OCI-LY1 (cell line): ENCODE data around the gene ADGB.

Source experiments
- H2AFZ ChIP-seq: fragments of 200-600 bp; sonication (generic), shearing (Covaris generic); 2 replicates; pipeline ENCODE4 v1.6.0; 2014; ENCODE audit warnings: antibody characterized with exemption, mild to moderate bottlenecking, low read length
- H3F3A ChIP-seq: fragments of 200-600 bp; sonication (generic), shearing (Covaris generic); 2 replicates; pipeline ENCODE4 v1.6.0; 2014; ENCODE audit warnings: mild to moderate bottlenecking, antibody characterized with exemption, low read length, moderate library complexity; ENCODE audit not compliant: insufficient read depth
- H3K27ac ChIP-seq: fragments of 200-600 bp; sonication (generic); 2 replicates; pipeline ENCODE4 v1.5.1; 2014; ENCODE audit warnings: low read length, mixed run types, mild to moderate bottlenecking, low read depth; ENCODE audit not compliant: poor library complexity, severe bottlenecking
- H3K27me3 ChIP-seq: fragments of 200-600 bp; sonication (generic); 2 replicates; pipeline ENCODE4 v1.6.0; 2014; ENCODE audit warnings: antibody characterized with exemption, mild to moderate bottlenecking, low read length, moderate library complexity; ENCODE audit not compliant: insufficient read depth
- H3K36me3 ChIP-seq: fragments of 200-600 bp; sonication (generic); 2 replicates; pipeline ENCODE4 v1.6.1; 2014; ENCODE audit warnings: mild to moderate bottlenecking, antibody characterized with exemption, low read length, moderate library complexity, mixed read lengths; ENCODE audit not compliant: insufficient read depth
- H3K4me1 ChIP-seq: fragments of 200-600 bp; sonication (generic); 2 replicates; pipeline ENCODE4 v1.5.1; 2014; ENCODE audit warnings: mild to moderate bottlenecking, low read length, moderate library complexity; ENCODE audit not compliant: insufficient read depth, severe bottlenecking
- H3K4me2 ChIP-seq: fragments of 200-600 bp; sonication (generic), shearing (Covaris generic); 2 replicates; pipeline ENCODE4 v1.6.1; 2014; ENCODE audit warnings: low read length
- H3K4me3 ChIP-seq: fragments of 200-600 bp; sonication (generic); 2 replicates; pipeline ENCODE4 v1.5.1; 2014; ENCODE audit warnings: low read length, low read depth, mild to moderate bottlenecking, mixed read lengths; ENCODE audit not compliant: poor library complexity, severe bottlenecking
- H3K79me2 ChIP-seq: fragments of 200-600 bp; shearing (Covaris generic); 2 replicates; pipeline ENCODE4 v1.6.1; 2016; ENCODE audit warnings: mixed run types, low read length, mixed read lengths; ENCODE audit not compliant: insufficient read depth
- H3K9ac ChIP-seq: fragments of 200-600 bp; sonication (generic), shearing (Covaris generic); 2 replicates; pipeline ENCODE4 v1.6.1; 2014; ENCODE audit warnings: mild to moderate bottlenecking, low read length, mixed read lengths
- H3K9me2 ChIP-seq: fragments of 200-600 bp; sonication (generic), shearing (Covaris generic); 2 replicates; pipeline ENCODE4 v1.6.1; 2014; ENCODE audit warnings: low read depth, mild to moderate bottlenecking, low read length, mixed read lengths
- H3K9me3 ChIP-seq: fragments of 200-600 bp; shearing (Covaris generic); 2 replicates; pipeline ENCODE4 v1.6.1; 2014; ENCODE audit warnings: low read length, mixed read lengths
- H4K20me1 ChIP-seq: fragments of 200-600 bp; sonication (generic), shearing (Covaris generic); 2 replicates; pipeline ENCODE4 v1.6.0; 2016; ENCODE audit warnings: mild to moderate bottlenecking, low read length; ENCODE audit not compliant: insufficient read depth
- EZH2 ChIP-seq: fragments of 200-600 bp; sonication (generic), shearing (Covaris generic); IDR thresholded peaks from 2 replicates; pipeline ENCODE4 v1.8.0; 2017; ENCODE audit warnings: borderline replicate concordance, mixed run types, mild to moderate bottlenecking, antibody characterized with exemption, low read length, moderate library complexity, mixed read lengths
- TF ChIP-seq, protein P1 (sequence below): fragments of 200-600 bp; sonication (generic), shearing (Covaris generic); IDR thresholded peaks from 2 replicates; pipeline ENCODE4 v1.5.1; 2017; ENCODE audit warnings: mild to moderate bottlenecking, antibody characterized with exemption, low read length, moderate library complexity, mixed read lengths

The ADGB gene

GRCh38 chr6:146598772-146599405 is at the start of gene ADGB:
Gene ADGB (plus strand): TSS chr6:146598972. CDS start chr6:146599041, 69 bp downstream.
- Histone ChIP-seq H3F3A (no peaks in the 10 kb centered on the region), H3K4me1 (no peaks in the 10 kb centered on the region), H3K27ac (no peak within 1 kb of the TSS), H3K9me2 (no peaks in the 10 kb centered on the region), H3K4me2 (no peak within 1 kb of the TSS), H2AFZ (no peak within 1 kb of the TSS), H3K27me3 (no peaks in the 10 kb centered on the region), H3K9ac (no peak within 1 kb of the TSS), H3K36me3 (no peaks in the 10 kb centered on the region), H3K79me2 (no peaks in the 10 kb centered on the region), H4K20me1 (no peaks in the 10 kb centered on the region), H3K4me3 (no peak within 1 kb of the TSS), H3K9me3 (no peaks in the 10 kb centered on the region)
- TF ChIP-seq, protein P1, sequence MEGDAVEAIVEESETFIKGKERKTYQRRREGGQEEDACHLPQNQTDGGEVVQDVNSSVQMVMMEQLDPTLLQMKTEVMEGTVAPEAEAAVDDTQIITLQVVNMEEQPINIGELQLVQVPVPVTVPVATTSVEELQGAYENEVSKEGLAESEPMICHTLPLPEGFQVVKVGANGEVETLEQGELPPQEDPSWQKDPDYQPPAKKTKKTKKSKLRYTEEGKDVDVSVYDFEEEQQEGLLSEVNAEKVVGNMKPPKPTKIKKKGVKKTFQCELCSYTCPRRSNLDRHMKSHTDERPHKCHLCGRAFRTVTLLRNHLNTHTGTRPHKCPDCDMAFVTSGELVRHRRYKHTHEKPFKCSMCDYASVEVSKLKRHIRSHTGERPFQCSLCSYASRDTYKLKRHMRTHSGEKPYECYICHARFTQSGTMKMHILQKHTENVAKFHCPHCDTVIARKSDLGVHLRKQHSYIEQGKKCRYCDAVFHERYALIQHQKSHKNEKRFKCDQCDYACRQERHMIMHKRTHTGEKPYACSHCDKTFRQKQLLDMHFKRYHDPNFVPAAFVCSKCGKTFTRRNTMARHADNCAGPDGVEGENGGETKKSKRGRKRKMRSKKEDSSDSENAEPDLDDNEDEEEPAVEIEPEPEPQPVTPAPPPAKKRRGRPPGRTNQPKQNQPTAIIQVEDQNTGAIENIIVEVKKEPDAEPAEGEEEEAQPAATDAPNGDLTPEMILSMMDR = no peak
- TF ChIP-seq EZH2 = no peak

GRCh38 chr6:146550911-146551310 is 47.9 kb upstream of the ADGB start:
- H3K9ac ChIP-seq = no peak overlapping the region
- H3K4me1 ChIP-seq = no peaks in the 10 kb centered on the region
- H3K9me3 ChIP-seq = no peaks in the 10 kb centered on the region
- no peaks in the 10 kb centered on the region for H3F3A ChIP-seq
- no peaks in the 10 kb centered on the region for H3K27me3 ChIP-seq
- no peak overlapping the region for H3K4me3 ChIP-seq
- H3K4me2 ChIP-seq = no peak overlapping the region
- TF ChIP-seq EZH2 = no peak
- TF ChIP-seq, protein P1 = no peak
- no peaks in the 10 kb centered on the region for H3K36me3 ChIP-seq
- H2AFZ ChIP-seq = no peak overlapping the region
- H3K27ac ChIP-seq = no peak overlapping the region
- no peaks in the 10 kb centered on the region for H4K20me1 ChIP-seq
- no peaks in the 10 kb centered on the region for H3K79me2 ChIP-seq
- H3K9me2 ChIP-seq = no peaks in the 10 kb centered on the region

DNA sequence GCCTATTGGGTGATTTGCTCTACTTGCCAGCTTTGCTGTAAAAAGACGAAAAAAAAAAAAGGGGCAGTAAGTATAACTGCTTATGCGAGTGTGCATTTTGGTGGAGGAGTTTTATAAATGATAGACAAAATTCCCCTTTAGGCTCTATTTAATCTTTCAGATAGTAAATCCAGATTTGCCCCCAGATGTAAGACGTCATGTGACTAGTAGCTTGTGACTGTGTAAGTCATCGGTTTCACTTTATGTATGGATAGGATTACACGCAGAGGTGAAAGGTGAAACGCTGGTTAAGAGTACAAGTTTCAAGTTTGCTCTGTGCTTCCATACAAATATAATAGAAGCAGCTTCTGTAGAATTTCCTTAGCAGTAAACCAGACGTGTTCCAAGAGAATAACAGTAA is 47.2 kb upstream of the ADGB start:
- H2AFZ ChIP-seq = no peak overlapping the region
- H3K4me1 ChIP-seq = no peaks in the 10 kb centered on the region
- H3K9me2 ChIP-seq = no peaks in the 10 kb centered on the region
- no peaks in the 10 kb centered on the region for H3F3A ChIP-seq
- TF ChIP-seq EZH2 = no peak
- TF ChIP-seq, protein P1 = no peak
- no peak overlapping the region for H3K27ac ChIP-seq
- H3K4me2 ChIP-seq = no peak overlapping the region
- H3K79me2 ChIP-seq = no peaks in the 10 kb centered on the region
- no peaks in the 10 kb centered on the region for H3K36me3 ChIP-seq
- H3K9me3 ChIP-seq = no peaks in the 10 kb centered on the region
- no peaks in the 10 kb centered on the region for H3K27me3 ChIP-seq
- no peak overlapping the region for H3K9ac ChIP-seq
- H3K4me3 ChIP-seq = no peak overlapping the region
- H4K20me1 ChIP-seq = no peaks in the 10 kb centered on the region
